ENCODE results near the gene CACNG7. TPM values are rescaled to one million over a fixed set of nuclear protein-coding genes. Genes with fewer than 3 reads are reported as not detected.

CACNG7 gene
- total and polyA plus RNA-seq, 4 experiments from 2014 or later: not detected

DNA sequence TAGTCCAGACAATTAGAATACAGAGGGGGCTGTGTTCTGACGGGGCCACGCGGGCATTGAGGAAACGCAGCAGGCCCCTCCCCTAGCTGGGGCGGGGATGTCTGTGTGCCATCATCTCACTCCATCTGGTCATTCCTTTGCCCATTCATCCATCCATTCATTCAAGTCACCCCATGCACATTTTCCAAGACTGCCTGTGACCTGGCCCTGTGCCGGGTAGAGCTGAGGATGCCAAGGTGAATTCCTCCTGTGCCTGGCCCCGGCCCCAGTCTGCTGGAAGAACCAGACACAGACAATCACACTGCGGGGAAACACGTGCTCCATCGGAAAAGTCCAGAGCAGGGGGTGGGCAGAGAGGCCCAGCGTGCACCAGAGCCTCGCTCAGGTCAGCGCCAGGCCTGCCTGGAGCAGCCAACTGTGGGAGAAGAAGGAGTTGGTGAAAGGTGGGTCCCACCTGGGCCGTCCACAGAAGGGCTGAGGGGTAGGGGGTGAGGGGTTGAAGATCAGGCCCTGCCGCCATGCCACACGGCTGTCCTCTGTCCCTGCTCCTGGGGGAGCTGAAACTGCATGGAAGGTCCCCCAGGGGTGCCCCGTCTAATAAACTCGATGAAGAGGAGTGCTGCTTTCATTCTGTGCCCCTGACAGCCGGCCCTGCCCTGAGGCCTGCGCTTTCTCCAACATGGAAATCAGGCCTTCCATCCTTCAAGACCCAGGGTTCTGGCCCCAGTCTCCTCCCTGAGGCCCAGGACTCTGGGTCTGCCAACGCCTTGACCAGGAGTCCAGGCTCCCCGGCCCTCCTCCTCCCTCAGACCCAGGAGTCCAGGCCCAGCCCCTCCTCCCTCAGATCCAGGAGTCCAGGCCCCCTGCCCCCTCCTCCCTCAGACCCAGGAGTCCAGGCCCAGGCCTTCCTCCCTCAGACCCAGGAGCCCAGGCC lies 80.8 kb downstream of the CACNG7 start:
- peaks cover 0 to 6% (median 2%) of the 10 kb centered on the region in 4 donors for H3K4me1 Mint-ChIP-seq
- Histone ChIP-seq H3K4me3 (ENCODE audit: low read length in 2 of 2) (no peak overlapping the region), H3K27me3 (ENCODE audit: insufficient read depth, low read length) (peaks cover 11% of the 10 kb centered on the region), H3K36me3 (ENCODE audit: insufficient read depth, low read length) (no peaks in the 10 kb centered on the region), H3K27ac (ENCODE audit: low read depth, low read length) (no peak overlapping the region), H3K4me1 (ENCODE audit: insufficient read depth, low read length) (no peaks in the 10 kb centered on the region), H3K9me3 (ENCODE audit: control insufficient read depth in 1 of 2, low read length in 2 of 2) (no peaks in the 10 kb centered on the region)
- H3K4me3 Mint-ChIP-seq: no peak overlapping the region
- POLR2A ChIA-PET (ENCODE audit: partially characterized antibody): no interaction called here
- no peaks in the 10 kb centered on the region for H3K36me3 Mint-ChIP-seq
- H3K9me3 Mint-ChIP-seq: no peaks in the 10 kb centered on the region
- no peak for DNase-seq
- H3K27ac Mint-ChIP-seq: peak overlapping the region in 1 of 7 donors; percentile 30
- peaks cover 28 to 34% of the 10 kb centered on the region in 2 donors for H3K27me3 Mint-ChIP-seq
- CTCF ChIA-PET (ENCODE audit: partially characterized antibody): no interaction called here
- intact Hi-C loops (cut with micrococcal nuclease): no loop called here

DNA sequence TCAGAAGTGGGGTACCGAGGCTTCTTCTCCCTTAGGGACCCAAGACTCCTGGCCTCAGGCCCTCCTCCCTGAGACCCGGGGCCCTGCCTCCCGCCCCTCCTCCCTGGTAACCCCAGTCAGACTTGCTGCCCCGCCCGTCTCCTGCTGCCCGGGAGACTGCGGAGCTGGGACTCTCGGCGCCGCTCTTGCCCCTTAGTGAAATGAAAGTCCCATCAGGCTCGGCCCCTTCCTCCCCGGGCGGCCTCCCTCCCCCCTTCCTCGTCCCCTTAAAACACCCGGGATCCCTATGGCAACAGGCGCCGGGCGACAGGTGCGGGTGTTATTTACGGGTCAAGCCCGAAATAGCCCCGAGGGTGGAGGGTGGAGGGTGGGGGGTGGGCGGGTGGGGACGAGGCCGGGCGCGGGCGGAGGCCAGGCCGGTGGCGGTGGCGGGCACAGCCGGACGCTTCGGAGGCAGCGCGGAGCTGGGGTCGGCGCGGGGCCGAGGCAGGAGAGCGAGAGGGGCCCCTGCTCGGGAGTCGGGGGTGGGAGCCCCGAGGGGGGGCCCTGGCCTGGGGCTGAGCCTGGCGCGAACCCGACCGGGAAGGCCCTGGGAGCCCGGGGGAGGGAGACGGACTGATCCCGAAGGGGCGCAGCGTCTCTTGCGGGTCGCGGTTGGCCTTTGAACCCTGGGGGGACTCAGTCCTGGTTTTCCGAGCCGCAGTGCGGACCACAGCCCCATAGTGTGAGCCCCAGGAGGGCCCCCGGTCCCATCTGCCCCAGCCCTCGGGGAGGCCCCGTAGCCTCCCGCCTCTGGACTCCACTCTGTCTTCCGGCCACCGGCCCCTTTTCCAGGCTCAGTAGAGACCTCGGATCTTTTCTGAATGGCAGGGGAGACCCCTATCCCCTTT lies 82.4 kb downstream of the CACNG7 start, which contains the start of gene CACNG6:
Gene CACNG6 (plus strand): TSS at position 414 of the 890 bp plus-strand sequence. CDS start 1,241 bp downstream, outside the sequence.
- no peak within 1 kb of the TSS for H3K27ac ChIP-seq (ENCODE audit: low read depth, low read length)
- Mint-ChIP-seq H3K4me3 (peak within 1 kb of the TSS in 6 of 8 donors; percentile 15 to 64 (median 41)), H3K27ac (no peak within 1 kb of the TSS), H3K4me1 (peaks cover 0 to 6% (median 2%) of the 10 kb centered on the region in 4 donors), H3K36me3 (no peaks in the 10 kb centered on the region), H3K27me3 (peaks cover 36 to 43% of the 10 kb centered on the region in 2 donors), H3K9me3 (no peaks in the 10 kb centered on the region)
- H3K36me3 ChIP-seq (ENCODE audit: insufficient read depth, low read length): no peaks in the 10 kb centered on the region
- DNase-seq: no peak
- intact Hi-C loops (cut with micrococcal nuclease): no loop called here
- H3K27me3 ChIP-seq (ENCODE audit: insufficient read depth, low read length): peaks cover 11% of the 10 kb centered on the region
- CTCF ChIA-PET (ENCODE audit: partially characterized antibody): no interaction called here
- H3K9me3 ChIP-seq (ENCODE audit: control insufficient read depth in 1 of 2, low read length in 2 of 2): no peaks in the 10 kb centered on the region
- no peaks in the 10 kb centered on the region for H3K4me1 ChIP-seq (ENCODE audit: insufficient read depth, low read length)
- no peak within 1 kb of the TSS for H3K4me3 ChIP-seq (ENCODE audit: low read length in 2 of 2)
- POLR2A ChIA-PET (ENCODE audit: partially characterized antibody): no interaction called here

DNA sequence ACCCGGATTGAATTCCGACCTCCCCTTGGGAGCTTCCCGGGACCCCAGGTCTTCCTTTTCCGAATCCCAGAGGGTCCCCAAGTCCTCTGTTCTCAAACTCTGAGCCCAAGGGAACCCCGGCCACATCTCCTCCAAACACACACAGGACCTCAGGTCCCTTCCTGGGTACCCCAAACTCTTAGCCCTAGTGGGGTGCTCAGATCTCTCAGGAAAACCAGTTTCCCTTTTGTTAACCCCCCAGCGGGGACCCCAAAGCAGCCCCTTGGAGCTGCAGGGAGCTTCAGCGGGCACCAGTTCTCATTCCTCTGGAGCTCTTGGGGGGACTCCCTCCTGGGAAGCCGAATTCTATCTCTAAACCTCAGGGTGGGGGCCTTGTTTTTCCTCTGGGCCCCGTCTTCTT lies 83.1 kb downstream of the CACNG7 start:
- Mint-ChIP-seq H3K36me3 (no peaks in the 10 kb centered on the region), H3K27me3 (peaks cover 36 to 43% of the 10 kb centered on the region in 2 donors), H3K4me1 (peaks cover 0 to 6% (median 2%) of the 10 kb centered on the region in 4 donors), H3K9me3 (no peaks in the 10 kb centered on the region), H3K27ac (no peak overlapping the region), H3K4me3 (peak overlapping the region in 6 of 8 donors; percentile 15 to 64 (median 41))
- Histone ChIP-seq H3K4me3 (ENCODE audit: low read length in 2 of 2) (no peak overlapping the region), H3K4me1 (ENCODE audit: insufficient read depth, low read length) (no peaks in the 10 kb centered on the region), H3K27me3 (ENCODE audit: insufficient read depth, low read length) (peaks cover 11% of the 10 kb centered on the region), H3K27ac (ENCODE audit: low read depth, low read length) (no peak overlapping the region), H3K36me3 (ENCODE audit: insufficient read depth, low read length) (no peaks in the 10 kb centered on the region), H3K9me3 (ENCODE audit: control insufficient read depth in 1 of 2, low read length in 2 of 2) (no peaks in the 10 kb centered on the region)
- ChIA-PET POLR2A (ENCODE audit: partially characterized antibody) (no interaction called here), CTCF (ENCODE audit: partially characterized antibody) (no interaction called here)
- intact Hi-C loops (cut with micrococcal nuclease): no loop called here
- DNase-seq: no peak

DNA sequence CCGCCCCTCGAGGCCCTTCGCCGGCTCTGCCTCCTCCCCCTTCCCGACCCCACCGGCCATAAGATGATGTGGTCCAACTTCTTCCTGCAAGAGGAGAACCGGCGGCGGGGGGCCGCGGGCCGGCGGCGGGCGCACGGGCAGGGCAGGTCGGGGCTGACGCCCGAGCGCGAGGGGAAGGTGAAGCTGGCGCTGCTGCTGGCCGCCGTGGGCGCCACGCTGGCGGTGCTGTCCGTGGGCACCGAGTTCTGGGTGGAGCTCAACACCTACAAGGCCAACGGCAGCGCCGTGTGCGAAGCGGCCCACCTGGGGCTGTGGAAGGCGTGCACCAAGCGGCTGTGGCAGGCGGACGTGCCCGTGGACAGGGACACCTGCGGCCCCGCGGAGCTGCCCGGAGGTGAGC lies 83.7 kb downstream of the CACNG7 start:
- no peaks in the 10 kb centered on the region for H3K36me3 ChIP-seq (ENCODE audit: insufficient read depth, low read length)
- no peak for DNase-seq
- H3K4me3 ChIP-seq (ENCODE audit: low read length in 2 of 2): no peak overlapping the region
- Mint-ChIP-seq H3K36me3 (no peaks in the 10 kb centered on the region), H3K4me3 (no peak overlapping the region), H3K9me3 (no peaks in the 10 kb centered on the region), H3K4me1 (peaks cover 0 to 6% (median 2%) of the 10 kb centered on the region in 4 donors), H3K27me3 (peaks cover 36 to 46% of the 10 kb centered on the region in 2 donors), H3K27ac (no peak overlapping the region)
- no peak overlapping the region for H3K27ac ChIP-seq (ENCODE audit: low read depth, low read length)
- no peaks in the 10 kb centered on the region for H3K4me1 ChIP-seq (ENCODE audit: insufficient read depth, low read length)
- no peaks in the 10 kb centered on the region for H3K9me3 ChIP-seq (ENCODE audit: control insufficient read depth in 1 of 2, low read length in 2 of 2)
- CTCF ChIA-PET (ENCODE audit: partially characterized antibody): no interaction called here
- POLR2A ChIA-PET (ENCODE audit: partially characterized antibody): no interaction called here
- peaks cover 11% of the 10 kb centered on the region for H3K27me3 ChIP-seq (ENCODE audit: insufficient read depth, low read length)
- intact Hi-C loops (cut with micrococcal nuclease): no loop called here

DNA sequence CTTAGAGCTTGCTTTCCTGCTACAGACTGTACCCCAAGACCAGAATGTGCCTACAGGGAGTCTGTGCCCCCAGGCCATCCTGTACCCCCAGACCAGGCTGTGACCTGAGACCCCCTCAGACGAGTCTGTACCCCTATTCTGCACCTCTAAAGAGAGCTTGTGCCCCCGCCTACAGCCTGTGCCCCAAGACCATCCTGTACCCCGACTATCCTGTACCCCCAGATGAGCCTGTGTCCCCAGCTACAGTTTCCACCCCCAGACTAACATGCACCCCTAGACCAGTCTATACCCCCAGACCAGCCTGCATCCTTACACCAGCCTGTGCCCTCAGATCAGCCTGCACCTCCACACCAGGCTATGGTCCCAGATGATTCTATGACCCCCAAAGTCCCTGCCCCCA lies 84.4 kb downstream of the CACNG7 start:
- Histone ChIP-seq H3K27me3 (ENCODE audit: insufficient read depth, low read length) (peaks cover 11% of the 10 kb centered on the region), H3K9me3 (ENCODE audit: control insufficient read depth in 1 of 2, low read length in 2 of 2) (no peaks in the 10 kb centered on the region), H3K4me1 (ENCODE audit: insufficient read depth, low read length) (no peaks in the 10 kb centered on the region), H3K4me3 (ENCODE audit: low read length in 2 of 2) (no peak overlapping the region), H3K36me3 (ENCODE audit: insufficient read depth, low read length) (no peaks in the 10 kb centered on the region), H3K27ac (ENCODE audit: low read depth, low read length) (no peak overlapping the region)
- Mint-ChIP-seq H3K36me3 (no peaks in the 10 kb centered on the region), H3K4me1 (peaks cover 0 to 6% (median 2%) of the 10 kb centered on the region in 4 donors), H3K27me3 (peaks cover 36 to 48% of the 10 kb centered on the region in 2 donors), H3K9me3 (no peaks in the 10 kb centered on the region), H3K4me3 (peak overlapping the region in 1 of 8 donors; percentile 2), H3K27ac (no peak overlapping the region)
- intact Hi-C loops (cut with micrococcal nuclease): no loop called here
- ChIA-PET POLR2A (ENCODE audit: partially characterized antibody) (no interaction called here), CTCF (ENCODE audit: partially characterized antibody) (no interaction called here)
- DNase-seq: no peak

Other genes starting within 250 kb of the CACNG7 start
- not detected for gene NLRP12, start 85.0 kb upstream of the CACNG7 start, total RNA-seq
- not detected for gene NLRP12, start 85.0 kb upstream of the CACNG7 start, polyA plus RNA-seq
- gene MYADM, start 41.4 kb upstream of the CACNG7 start, total RNA-seq: 10 to 100 TPM; 42.1 to 45.8 TPM
- gene MYADM, start 41.4 kb upstream of the CACNG7 start, polyA plus RNA-seq: 10 to 100 TPM; 38.5 to 67.9 TPM
- gene PRKCG, start 27.1 kb upstream of the CACNG7 start, total RNA-seq: not detected
- gene PRKCG, start 27.1 kb upstream of the CACNG7 start, polyA plus RNA-seq: under 1 TPM in 1 of 2 donors, not detected in 1; 0.06 TPM
- not detected for gene CACNG8, start 53.7 kb downstream of the CACNG7 start, total RNA-seq
- gene CACNG8, start 53.7 kb downstream of the CACNG7 start, polyA plus RNA-seq: not detected
- gene CACNG6, start 82.4 kb downstream of the CACNG7 start, total RNA-seq: not detected
- not detected for gene CACNG6, start 82.4 kb downstream of the CACNG7 start, polyA plus RNA-seq
- gene VSTM1, start 154.6 kb downstream of the CACNG7 start, total RNA-seq: not detected
- not detected for gene VSTM1, start 154.6 kb downstream of the CACNG7 start, polyA plus RNA-seq
- not detected for gene TARM1, start 172.1 kb downstream of the CACNG7 start, total RNA-seq
- gene TARM1, start 172.1 kb downstream of the CACNG7 start, polyA plus RNA-seq: not detected
- gene OSCAR, start 191.5 kb downstream of the CACNG7 start, total RNA-seq: 1 to 10 TPM in 1 of 2 experiments, under 1 TPM in 1; 0.64 to 1.1 TPM
- gene OSCAR, start 191.5 kb downstream of the CACNG7 start, polyA plus RNA-seq: under 1 TPM in 1 of 2 donors, not detected in 1; 0.23 TPM
- gene NDUFA3, start 193.6 kb downstream of the CACNG7 start, total RNA-seq: 100 to 1,000 TPM; 135 to 137 TPM
- 100 to 1,000 TPM; 374 to 440 TPM for gene NDUFA3, start 193.6 kb downstream of the CACNG7 start, polyA plus RNA-seq
- 10 to 100 TPM; 17.2 to 19.0 TPM for gene TFPT, start 206.4 kb downstream of the CACNG7 start, total RNA-seq
- 10 to 100 TPM; 17.6 to 31.0 TPM for gene TFPT, start 206.4 kb downstream of the CACNG7 start, polyA plus RNA-seq
- 10 to 100 TPM; 77.6 to 80.0 TPM for gene PRPF31, start 206.5 kb downstream of the CACNG7 start, total RNA-seq
- gene PRPF31, start 206.5 kb downstream of the CACNG7 start, polyA plus RNA-seq: 10 to 100 TPM; 73.0 to 79.0 TPM
- gene CNOT3, start 228.5 kb downstream of the CACNG7 start, total RNA-seq: 10 to 100 TPM; 80.0 to 82.3 TPM
- gene CNOT3, start 228.5 kb downstream of the CACNG7 start, polyA plus RNA-seq: 10 to 100 TPM in 1 of 2 donors, 1 to 10 TPM in 1; 3.3 to 21.0 TPM